Esophagus muscularis mucosa (tissue), 4 donors: ENCODE measurements around the gene PTPRZ1. TPM values are rescaled to one million over a fixed set of nuclear protein-coding genes. Genes with fewer than 3 reads are reported as not detected.

ENCODE experiments used
- DNase-seq: peaks from one replicate; pipeline ENCODE4 v3.0.0-alpha.2; 2017; ENCODE audit errors: extremely low spot score
- H3K27ac ChIP-seq, 4 donors: fragments of 200-600 bp; sonication (generic); replicated peaks in 1 of 4; 1 replicate in 3 of 4; 2 replicates in 1 of 4; pipeline ENCODE4 v1.5.1; 2016 to 2019; ENCODE audit warnings: mild to moderate bottlenecking in 1 of 4
- H3K27me3 ChIP-seq, 4 donors: fragments of 200-600 bp; sonication (generic); one replicate each; pipeline versions ENCODE4 v1.5.1 to v1.6.0; 2016 to 2019
- H3K36me3 ChIP-seq, 4 donors: fragments of 200-600 bp; sonication (generic); one replicate each; pipeline ENCODE4 v1.5.1; 2016 to 2019
- H3K4me1 ChIP-seq, 4 donors: fragments of 200-600 bp; sonication (generic); one replicate each; pipeline ENCODE4 v1.5.1; 2016 to 2019
- H3K4me3 ChIP-seq, 4 donors: fragments of 200-600 bp; sonication (generic); 1 replicate in 2 of 4; 2 replicates in 2 of 4; pipeline ENCODE4 v1.5.1; 2016 to 2019; ENCODE audit warnings: mild to moderate bottlenecking in 4 of 4, moderate library complexity in 1 of 4
- H3K9me3 ChIP-seq, 4 donors: fragments of 200-600 bp; sonication (generic); 1 replicate in 3 of 4; 2 replicates in 1 of 4; pipeline ENCODE4 v1.5.1; 2016 to 2019
- EP300 ChIP-seq: sonication (generic); formaldehyde crosslinking; IDR thresholded peaks from one replicate; pipeline ENCODE4 v1.6.1; 2017; ENCODE audit warnings: antibody characterized with exemption
- POLR2A ChIP-seq: fragments of 450-650 bp; IDR thresholded peaks from one replicate; pipeline ENCODE4 v1.6.1; 2017; ENCODE audit warnings: antibody characterized with exemption, moderate library complexity, mild to moderate bottlenecking, low read depth
- POLR2AphosphoS5 ChIP-seq, 2 donors: sonication (generic); formaldehyde crosslinking; IDR thresholded peaks; one replicate each; pipeline ENCODE4 v1.6.1; 2017; ENCODE audit warnings: antibody characterized with exemption in 2 of 2
- WGBS: methylation state at CpG from one replicate; pipeline ENCODE4 v1.1.5; 2018; 5-methylcytosine and 5-hydroxymethylcytosine counted together
- intact Hi-C: fragments of 100-400 bp; cut with DNase I; formaldehyde crosslinking; loops from one replicate; pipeline ENCODE4 v1.15.1; 2023
- total RNA-seq, 4 donors: library from RNA; depleted of rRNA; stranded (reverse); fragments of >200 nt; gene quantifications; one replicate each; pipeline versions ENCODE4 v1.1.0 to v1.2.1, GENCODE V29; 2016
- TF ChIP-seq, protein P1 (sequence below), 3 experiments: fragments of 200-600 bp in 2 of 3; fragments of 450-650 bp in 1 of 3; sonication (generic) in 2 of 3; IDR thresholded peaks; one replicate each; pipeline ENCODE4 v1.5.1; 2017 to 2019; ENCODE audit warnings: antibody characterized with exemption in 3 of 3, mild to moderate bottlenecking in 2 of 3, moderate library complexity in 1 of 3

Gene PTPRZ1
- total RNA-seq, 4 donors from 2014 or later: 3.3 to 10.3 (median 5.4) TPM

GRCh38 chr7:121876656-121877500, 3.9 kb downstream of the PTPRZ1 start:
- H3K36me3 ChIP-seq: no peaks in the 10 kb centered on the region
- no peak overlapping the region for H3K4me3 ChIP-seq
- H3K4me1 ChIP-seq: peaks cover 3 to 21% (median 12%) of the 10 kb centered on the region in 4 donors
- WGBS: 74% methylated on average over 5 of the region's 5 CpGs
- TF ChIP-seq EP300: no peak
- TF ChIP-seq POLR2AphosphoS5 (IDR thresholded peaks at IDR 0.05): no peak
- intact Hi-C loops: no loop called here
- no peak overlapping the region for H3K27ac ChIP-seq
- no peak for DNase-seq
- no peaks in the 10 kb centered on the region for H3K9me3 ChIP-seq
- peaks cover 0 to 39% (median 3%) of the 10 kb centered on the region in 4 donors for H3K27me3 ChIP-seq

DNA sequence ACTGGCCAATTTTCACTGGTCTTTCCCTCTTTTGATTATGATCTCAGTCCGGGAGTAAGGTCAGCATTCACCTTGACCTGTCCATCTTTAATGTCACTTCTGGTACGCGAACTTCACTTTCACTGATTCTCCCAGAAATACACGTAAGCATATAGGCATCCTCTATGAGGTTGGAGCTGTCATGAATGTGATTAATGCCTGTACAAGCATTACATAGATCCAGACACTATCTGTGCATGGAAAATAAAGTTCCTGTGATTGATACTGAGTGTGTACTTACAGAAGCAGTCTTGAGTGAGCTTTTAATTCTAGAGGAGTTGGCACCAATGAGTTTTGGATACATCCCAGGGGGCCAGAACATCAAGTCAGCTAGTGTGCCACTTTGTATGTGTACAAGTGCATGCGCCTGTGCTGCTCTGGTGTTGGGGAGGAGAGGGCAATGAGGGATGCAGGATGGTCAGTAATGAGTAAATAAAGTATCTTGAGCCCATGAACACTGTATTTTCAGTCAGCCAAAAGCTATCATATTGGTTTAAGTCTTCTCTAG, 6.0 kb downstream of the PTPRZ1 start:
- Histone ChIP-seq H3K36me3 (no peaks in the 10 kb centered on the region), H3K27me3 (peaks cover 0 to 18% (median 0%) of the 10 kb centered on the region in 4 donors), H3K4me3 (no peak overlapping the region), H3K4me1 (peaks cover 0 to 5% (median 1%) of the 10 kb centered on the region in 4 donors), H3K9me3 (no peaks in the 10 kb centered on the region), H3K27ac (no peak overlapping the region)
- WGBS: 84% methylated on average over 5 of the region's 5 CpGs
- intact Hi-C loops: no loop called here
- no peak for DNase-seq
- TF ChIP-seq, protein P1, sequence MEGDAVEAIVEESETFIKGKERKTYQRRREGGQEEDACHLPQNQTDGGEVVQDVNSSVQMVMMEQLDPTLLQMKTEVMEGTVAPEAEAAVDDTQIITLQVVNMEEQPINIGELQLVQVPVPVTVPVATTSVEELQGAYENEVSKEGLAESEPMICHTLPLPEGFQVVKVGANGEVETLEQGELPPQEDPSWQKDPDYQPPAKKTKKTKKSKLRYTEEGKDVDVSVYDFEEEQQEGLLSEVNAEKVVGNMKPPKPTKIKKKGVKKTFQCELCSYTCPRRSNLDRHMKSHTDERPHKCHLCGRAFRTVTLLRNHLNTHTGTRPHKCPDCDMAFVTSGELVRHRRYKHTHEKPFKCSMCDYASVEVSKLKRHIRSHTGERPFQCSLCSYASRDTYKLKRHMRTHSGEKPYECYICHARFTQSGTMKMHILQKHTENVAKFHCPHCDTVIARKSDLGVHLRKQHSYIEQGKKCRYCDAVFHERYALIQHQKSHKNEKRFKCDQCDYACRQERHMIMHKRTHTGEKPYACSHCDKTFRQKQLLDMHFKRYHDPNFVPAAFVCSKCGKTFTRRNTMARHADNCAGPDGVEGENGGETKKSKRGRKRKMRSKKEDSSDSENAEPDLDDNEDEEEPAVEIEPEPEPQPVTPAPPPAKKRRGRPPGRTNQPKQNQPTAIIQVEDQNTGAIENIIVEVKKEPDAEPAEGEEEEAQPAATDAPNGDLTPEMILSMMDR (IDR thresholded peaks at IDR 0.05): no peak
- TF ChIP-seq POLR2A (no peak), EP300 (no peak), POLR2AphosphoS5 (IDR thresholded peaks at IDR 0.05) (no peak)

DNA sequence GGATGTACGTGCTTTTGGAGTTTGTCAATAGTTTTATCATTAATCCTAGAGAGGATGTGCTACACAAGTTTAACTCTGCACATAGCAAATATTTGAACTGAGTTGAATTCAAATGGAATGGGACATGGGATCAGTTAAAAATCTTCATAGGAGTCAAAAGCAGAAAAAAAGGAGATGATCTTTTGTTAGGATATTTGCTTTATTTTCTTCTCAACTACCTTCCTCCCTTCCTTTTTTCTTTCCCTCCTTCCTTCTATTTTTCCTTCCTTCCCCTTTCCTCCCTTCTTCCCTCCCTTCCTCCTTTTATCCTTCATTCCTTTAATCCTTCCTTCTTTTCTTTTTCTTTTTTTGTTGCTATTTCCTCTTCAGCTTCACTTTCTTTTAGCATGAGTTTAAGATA, 6.6 kb downstream of the PTPRZ1 start:
- no peaks in the 10 kb centered on the region for H3K9me3 ChIP-seq
- DNase-seq: no peak
- TF ChIP-seq, protein P1 (IDR thresholded peaks at IDR 0.05): no peak
- no peak for TF ChIP-seq POLR2A
- TF ChIP-seq POLR2AphosphoS5 (IDR thresholded peaks at IDR 0.05): no peak
- TF ChIP-seq EP300: no peak
- no peak overlapping the region for H3K27ac ChIP-seq
- H3K27me3 ChIP-seq: peaks cover 0 to 17% (median 0%) of the 10 kb centered on the region in 4 donors
- no peaks in the 10 kb centered on the region for H3K36me3 ChIP-seq
- H3K4me1 ChIP-seq: no peaks in the 10 kb centered on the region
- intact Hi-C loops: no loop called here
- H3K4me3 ChIP-seq: no peak overlapping the region
- WGBS: 47% methylated on average over 1 of the region's 1 CpG

DNA sequence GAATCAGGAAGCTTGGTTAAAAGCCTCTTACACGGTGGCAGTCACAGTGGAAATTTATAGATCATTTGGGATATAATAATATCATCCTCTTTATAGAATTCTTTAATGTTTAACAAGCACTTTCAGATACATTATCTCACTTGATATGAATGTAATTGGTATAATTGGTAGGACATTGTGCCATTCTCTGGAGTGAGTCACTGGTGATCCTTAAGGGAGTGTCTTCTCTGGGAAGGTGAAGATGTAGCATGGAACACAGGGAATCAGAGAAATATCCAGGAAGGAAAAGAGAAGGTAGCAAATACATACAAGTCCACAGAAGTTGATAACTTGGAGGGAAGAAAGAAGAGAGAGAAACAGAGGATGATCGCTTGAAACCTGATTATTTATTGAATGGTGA, 9.8 kb downstream of the PTPRZ1 start:
- Histone ChIP-seq H3K4me1 (no peaks in the 10 kb centered on the region), H3K27ac (no peak overlapping the region), H3K4me3 (no peak overlapping the region), H3K27me3 (peaks cover 0 to 3% (median 0%) of the 10 kb centered on the region in 4 donors), H3K36me3 (no peaks in the 10 kb centered on the region), H3K9me3 (no peaks in the 10 kb centered on the region)
- no peak for TF ChIP-seq POLR2A
- no peak for TF ChIP-seq POLR2AphosphoS5 (IDR thresholded peaks at IDR 0.05)
- no peak for TF ChIP-seq EP300
- TF ChIP-seq, protein P1 (IDR thresholded peaks at IDR 0.05): no peak
- WGBS: 77% methylated on average over 2 of the region's 2 CpGs
- DNase-seq: no peak
- intact Hi-C loops: no loop called here

- WGBS: 82% methylated on average over 4 of the region's 4 CpGs
- no peak overlapping the region for H3K27ac ChIP-seq
- no peak for DNase-seq
- H3K4me3 ChIP-seq: no peak overlapping the region
- peaks cover 0 to 3% (median 0%) of the 10 kb centered on the region in 4 donors for H3K27me3 ChIP-seq
- intact Hi-C loops: no loop called here
- TF ChIP-seq POLR2AphosphoS5 (IDR thresholded peaks at IDR 0.05) (no peak), EP300 (no peak), POLR2A (no peak)
- TF ChIP-seq, protein P1 (IDR thresholded peaks at IDR 0.05): no peak
- no peaks in the 10 kb centered on the region for H3K36me3 ChIP-seq
- no peaks in the 10 kb centered on the region for H3K4me1 ChIP-seq
- no peaks in the 10 kb centered on the region for H3K9me3 ChIP-seq
Measured at GRCh38 chr7:121885166-121885920, 12.4 kb downstream of the PTPRZ1 start.
